Coronary artery (tissue), 2 donors: ENCODE measurements around the gene SH2D6.

Experiments
- DNase-seq: peaks from one replicate; pipeline ENCODE4 v3.0.0-alpha.2; 2017; ENCODE audit warnings: low spot score
- H3K27ac ChIP-seq, 2 donors: fragments of 200-600 bp; sonication (generic); one replicate each; pipeline ENCODE4 v1.5.1; 2016 to 2019
- H3K4me3 ChIP-seq: fragments of 200-600 bp; sonication (generic); 2 replicates; pipeline ENCODE4 v1.5.1; 2016; ENCODE audit warnings: mild to moderate bottlenecking, moderate library complexity
- CTCF ChIP-seq: fragments of 200-600 bp; sonication (generic); IDR thresholded peaks from one replicate; pipeline ENCODE4 v1.5.1; 2019; ENCODE audit warnings: antibody characterized with exemption

Gene SH2D6

GRCh38 chr2:85390941-85391669, 27.4 kb upstream of the SH2D6 start:
- Histone ChIP-seq H3K27ac (no peak overlapping the region), H3K4me3 (no peak overlapping the region)
- DNase-seq = peak; percentile 67
- TF ChIP-seq CTCF = peak; percentile 24

GRCh38 chr2:85393836-85394235, 24.7 kb upstream of the SH2D6 start:
- peak; percentile 54 for DNase-seq
- Histone ChIP-seq H3K4me3 (no peak overlapping the region), H3K27ac (peak overlapping the region; percentile 45 to 86)
- TF ChIP-seq CTCF = no peak

GRCh38 chr2:85394261-85394681, 24.2 kb upstream of the SH2D6 start:
- no peak for TF ChIP-seq CTCF
- no peak overlapping the region for H3K4me3 ChIP-seq
- peak; percentile 76 for DNase-seq
- peak overlapping the region; percentile 45 to 86 for H3K27ac ChIP-seq

- Histone ChIP-seq H3K27ac (peak overlapping the region; percentile 45 to 86), H3K4me3 (no peak overlapping the region)
- no peak for TF ChIP-seq CTCF
- DNase-seq = peak; percentile 53
Measured at GRCh38 chr2:85394976-85395375, 23.5 kb upstream of the SH2D6 start.

GRCh38 chr2:85395912-85396475, 22.5 kb upstream of the SH2D6 start:
- peak overlapping the region; percentile 63 to 86 for H3K27ac ChIP-seq
- no peak overlapping the region for H3K4me3 ChIP-seq
- no peak for TF ChIP-seq CTCF
- DNase-seq = no peak

GRCh38 chr2:85396531-85397470, 21.7 kb upstream of the SH2D6 start:
- DNase-seq = peak; percentile 64
- Histone ChIP-seq H3K4me3 (peak overlapping the region; percentile 35), H3K27ac (peak overlapping the region; percentile 63 to 86)
- no peak for TF ChIP-seq CTCF
